ENCODE measurements around the gene SFTA2. TPM values are rescaled to one million over a fixed set of nuclear protein-coding genes. Genes with fewer than 3 reads are reported as not detected.

The SFTA2 gene
- polyA plus RNA-seq, 2 of the 4 experiments (the other 2 are of a cell fraction) = not detected

GRCh38 chr6:30891816-30892538 is 40.0 kb downstream of the SFTA2 start (continued):
- TF ChIP-seq USF2 (IDR thresholded peaks at IDR 0.05) = no peak
- TF ChIP-seq ELK1 (IDR thresholded peaks at IDR 0.05; ENCODE audit: low read depth, low read length) = no peak
- TF ChIP-seq CBX8 (IDR thresholded peaks at IDR 0.05) = no peak
- TF ChIP-seq EHMT2 (IDR thresholded peaks at IDR 0.05; ENCODE audit: low read depth) = no peak
- TF ChIP-seq HES2 (IDR thresholded peaks at IDR 0.05) = no peak
- TF ChIP-seq CHD4 (IDR thresholded peaks at IDR 0.05; ENCODE audit: borderline replicate concordance) = no peak
- TF ChIP-seq ZNF302 (CRISPR knock-in tag; IDR thresholded peaks at IDR 0.05) = no peak
- no peak for TF ChIP-seq NR3C1 (IDR thresholded peaks at IDR 0.05)

- peaks cover 23% of the 10 kb centered on the region for H3K4me1 ChIP-seq
- POLR2A ChIA-PET = no interaction called here
- no peak overlapping the region for H3K4me2 ChIP-seq
- CTCF ChIA-PET = interaction anchor here (0.6 to 1.2 kb wide), 5 partner anchors 13 to 196 kb away, joined by 3 to 4 read pairs (median 3); no protein-coding TSS in a partner anchor
- H3K9me3 ChIP-seq = no peaks in the 10 kb centered on the region
- no peak for FAIRE-seq
- 85% methylated on average over 4 of the region's 4 CpGs for WGBS (ENCODE audit: missing lambda C conversion rate)
- no peak for ATAC-seq
- no peak overlapping the region for H3K4me3 ChIP-seq
- DNase-seq (ENCODE audit: low read depth in 1 of 2, low spot score in 1 of 2) = no peak
- H3K27ac ChIP-seq = no peak overlapping the region
- no peak for TF ChIP-seq CBX8 (IDR thresholded peaks at IDR 0.05)
- TF ChIP-seq HMGXB4 (CRISPR knock-in tag; IDR thresholded peaks at IDR 0.05; ENCODE audit: borderline replicate concordance) = no peak
- TF ChIP-seq HOXB5 (CRISPR knock-in tag; IDR thresholded peaks at IDR 0.05) = no peak
- no peak for TF ChIP-seq GATA3 (IDR thresholded peaks at IDR 0.05; ENCODE audit: borderline replicate concordance)
- no peak for TF ChIP-seq BCL3 (IDR thresholded peaks at IDR 0.05)
- TF ChIP-seq MAZ (IDR thresholded peaks at IDR 0.05; ENCODE audit: borderline replicate concordance, low read depth, low read length) = no peak
- TF ChIP-seq ZNF302 (CRISPR knock-in tag; IDR thresholded peaks at IDR 0.05) = no peak
- TF ChIP-seq FOSB (CRISPR knock-in tag; IDR thresholded peaks at IDR 0.05) = no peak
- no peak for TF ChIP-seq TP53 (CRISPR knock-in tag; IDR thresholded peaks at IDR 0.05)
- no peak for TF ChIP-seq HDAC2 (IDR thresholded peaks at IDR 0.05)
- no peak for TF ChIP-seq POLR2A (IDR thresholded peaks at IDR 0.05; ENCODE audit: low read length)
- no peak for TF ChIP-seq MYC (IDR thresholded peaks at IDR 0.05; ENCODE audit: borderline replicate concordance, low read length)
- no peak for TF ChIP-seq REST (IDR thresholded peaks at IDR 0.05)
- no peak for TF ChIP-seq MAFK (IDR thresholded peaks at IDR 0.05; ENCODE audit: partially characterized antibody)
These were observed 40.6 kb downstream of the SFTA2 start for GRCh38 chr6:30891450-30891723.

Measured in A549 (cell line).